ENCODE data around the gene FNDC5. TPM values are rescaled to one million over a fixed set of nuclear protein-coding genes. Genes with fewer than 3 reads are reported as not detected.

FNDC5 gene
- total and polyA plus RNA-seq, 10 of the 15 experiments (the other 5 are each of a cell fraction or from before 2014, with no cell fraction given): 0.01 to 0.29 (median 0.19) TPM; not detected in 4

DNA sequence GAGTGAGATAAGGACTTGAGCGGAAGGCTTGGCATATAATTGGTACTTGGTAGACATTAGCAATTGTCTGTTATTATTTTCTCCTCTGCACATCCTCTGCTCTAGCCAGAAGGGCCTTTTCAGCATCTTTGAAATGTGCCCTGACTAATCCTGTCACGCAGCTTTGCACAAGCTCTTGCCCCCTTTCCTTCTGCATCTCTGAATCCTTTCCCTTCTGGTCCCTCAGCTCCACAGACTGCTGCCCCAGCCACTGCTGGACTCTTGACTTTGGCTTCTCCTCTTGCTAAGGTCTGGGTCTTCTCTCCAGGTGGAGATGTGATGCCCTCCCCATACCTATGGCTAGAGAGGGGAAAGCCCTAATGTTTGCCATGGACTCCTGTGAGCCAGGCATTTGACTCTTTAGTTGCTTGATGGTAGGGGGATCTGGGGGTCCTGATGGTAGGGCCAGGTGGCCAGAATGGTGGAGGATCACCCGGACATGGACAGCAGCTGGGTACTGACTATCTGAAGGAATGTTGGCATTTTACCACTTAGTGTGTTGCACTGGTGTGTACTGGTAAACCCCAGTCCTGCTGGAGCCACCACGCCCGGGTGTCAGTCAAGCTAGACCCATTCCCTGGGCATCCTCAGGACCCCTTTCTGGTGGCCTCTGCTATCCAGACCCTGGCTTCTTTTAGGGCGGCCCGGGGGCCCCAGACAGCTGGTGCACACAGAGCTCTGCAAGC lies 20.0 kb upstream of the FNDC5 start (continued):
- TF ChIP-seq HSF1 (IDR thresholded peaks at IDR 0.05; ENCODE audit: low read depth, low read length): no peak
- no peak for TF ChIP-seq STAT1 (conservative IDR thresholded peaks at IDR 0.05)
- TF ChIP-seq ZNF274 (IDR thresholded peaks at IDR 0.05; ENCODE audit: insufficient read depth, insufficient read length): no peak
- TF ChIP-seq MEF2B (IDR thresholded peaks at IDR 0.05; ENCODE audit: partially characterized antibody, poor library complexity, severe bottlenecking): no peak
- TF ChIP-seq CHD4 (IDR thresholded peaks at IDR 0.05): no peak
- no peak for TF ChIP-seq USF2 (IDR thresholded peaks at IDR 0.05; ENCODE audit: borderline replicate concordance, low read depth, low read length)
- TF ChIP-seq BCLAF1 (IDR thresholded peaks at IDR 0.05): no peak
- no peak for TF ChIP-seq IRF3 (IDR thresholded peaks at IDR 0.05)
- TF ChIP-seq ATF7 (IDR thresholded peaks at IDR 0.05; ENCODE audit: low read depth): no peak
- no peak for TF ChIP-seq ZNF592 (IDR thresholded peaks at IDR 0.05)

Data from GM12878 (cell line).